ENCODE data around the gene FRMD4B. TPM values are rescaled to one million over a fixed set of nuclear protein-coding genes. Genes with fewer than 3 reads are reported as not detected.
A peak's percentile ranks its signal among the peaks of the same experiment; 100 is the strongest.

The FRMD4B gene
- total RNA-seq, 1 experiment from 2014 or later: 4.2 TPM

GRCh38 chr3:69405067-69405466 is 19.2 kb upstream of the FRMD4B start:
- no peak for DNase-seq (ENCODE audit: low spot score)

DNA sequence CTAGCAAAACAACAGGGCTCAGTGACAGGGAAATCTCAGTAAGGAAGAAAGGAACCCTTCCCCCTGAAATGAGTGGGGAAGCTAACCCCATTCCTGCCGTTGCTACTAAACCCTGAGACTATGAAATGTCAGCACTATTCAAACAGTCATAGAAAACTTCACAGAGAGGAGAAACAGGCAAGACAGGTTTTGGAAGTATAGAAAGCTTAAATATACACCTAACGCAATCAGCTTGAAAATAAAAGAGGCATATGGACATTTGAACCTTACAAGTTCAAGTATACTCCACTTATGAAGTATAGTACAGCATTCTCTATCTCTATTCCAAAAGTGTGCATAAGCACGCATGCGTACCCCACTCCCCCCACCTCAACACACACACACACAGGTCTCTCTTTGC is 17.6 kb upstream of the FRMD4B start:
- no peak for DNase-seq (ENCODE audit: low spot score)

GRCh38 chr3:69400683-69401082 is 14.8 kb upstream of the FRMD4B start:
- DNase-seq (ENCODE audit: low spot score): no peak

DNA sequence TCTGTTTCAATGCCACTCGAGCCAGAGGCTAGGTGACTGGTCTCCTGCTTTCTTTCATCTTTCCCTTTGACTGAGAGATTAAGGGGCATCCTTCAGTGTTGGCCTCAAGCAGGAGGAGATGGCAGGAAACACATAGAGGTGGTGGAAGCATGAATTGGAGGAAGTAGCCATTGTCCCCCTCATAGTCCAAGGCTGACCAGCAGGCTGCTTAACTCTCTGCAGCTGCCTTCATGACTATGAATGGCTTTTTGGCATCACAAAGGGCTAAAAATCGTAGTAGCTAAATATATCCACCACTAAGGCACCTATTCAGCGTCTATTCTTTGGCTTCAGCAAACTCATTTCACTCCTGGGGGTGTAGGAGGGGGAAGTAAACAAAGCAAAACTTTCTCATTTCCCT is 7.0 kb upstream of the FRMD4B start:
- DNase-seq (ENCODE audit: low spot score): no peak

- DNase-seq (ENCODE audit: low spot score): no peak
Measured at GRCh38 chr3:69392415-69392814, 6.5 kb upstream of the FRMD4B start.

DNA sequence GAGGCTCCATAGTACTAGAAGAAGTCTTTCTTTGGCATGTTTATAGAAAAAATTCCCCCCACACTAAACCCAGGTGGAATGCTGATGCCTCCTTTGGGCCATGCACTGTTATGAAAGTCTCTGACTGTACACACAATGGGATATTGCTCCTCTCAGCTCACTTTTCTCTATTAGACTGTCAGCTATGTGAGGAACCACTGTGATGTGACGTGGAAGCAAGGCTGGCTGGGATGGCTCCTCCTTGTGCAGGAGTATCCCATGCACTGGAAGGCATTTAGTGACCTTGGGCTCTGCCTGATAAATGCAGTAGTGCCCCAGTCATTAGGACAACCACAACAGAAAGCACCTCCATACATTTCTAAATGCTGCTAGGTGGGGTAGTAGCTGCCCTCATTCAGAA is 5.7 kb upstream of the FRMD4B start:
- no peak for DNase-seq (ENCODE audit: low spot score)

GRCh38 chr3:69390771-69391170 is 4.9 kb upstream of the FRMD4B start:
- no peak for DNase-seq (ENCODE audit: low spot score)

DNA sequence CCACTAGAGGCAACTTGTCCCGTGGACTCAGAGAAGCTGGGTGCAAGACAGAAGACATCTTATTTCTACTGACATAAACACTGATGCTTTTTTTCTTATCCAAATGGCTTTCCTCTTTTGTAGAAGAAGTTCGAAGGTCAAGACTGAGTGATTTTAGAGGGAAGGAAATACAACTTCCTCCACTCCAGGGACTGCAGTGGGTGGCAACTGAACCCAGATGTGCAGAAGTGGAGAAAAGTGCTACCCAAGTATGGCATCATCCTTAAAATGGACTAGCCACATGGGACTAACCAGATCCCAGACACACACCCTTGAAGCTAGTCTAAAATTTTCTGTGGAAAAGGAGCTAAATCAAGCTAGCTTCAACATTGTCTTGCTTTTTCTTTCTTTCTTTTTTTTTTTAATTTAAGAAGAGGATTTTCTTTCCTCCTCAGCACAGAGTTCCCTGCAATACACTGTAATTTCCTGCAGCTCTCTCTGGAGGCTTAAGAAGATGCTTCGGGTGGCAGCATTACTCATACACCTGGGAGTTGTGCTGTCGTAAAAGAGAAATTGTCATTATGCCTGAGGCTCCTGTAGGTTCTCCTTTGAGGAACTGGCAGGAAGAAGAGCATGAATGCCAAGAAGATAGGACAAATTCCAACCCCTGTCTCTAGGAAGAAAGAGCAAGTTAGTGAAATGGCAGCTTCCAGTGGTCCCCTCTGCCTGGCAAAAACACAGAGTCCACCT is 3.8 kb upstream of the FRMD4B start:
- DNase-seq (ENCODE audit: low spot score): no peak

DNA sequence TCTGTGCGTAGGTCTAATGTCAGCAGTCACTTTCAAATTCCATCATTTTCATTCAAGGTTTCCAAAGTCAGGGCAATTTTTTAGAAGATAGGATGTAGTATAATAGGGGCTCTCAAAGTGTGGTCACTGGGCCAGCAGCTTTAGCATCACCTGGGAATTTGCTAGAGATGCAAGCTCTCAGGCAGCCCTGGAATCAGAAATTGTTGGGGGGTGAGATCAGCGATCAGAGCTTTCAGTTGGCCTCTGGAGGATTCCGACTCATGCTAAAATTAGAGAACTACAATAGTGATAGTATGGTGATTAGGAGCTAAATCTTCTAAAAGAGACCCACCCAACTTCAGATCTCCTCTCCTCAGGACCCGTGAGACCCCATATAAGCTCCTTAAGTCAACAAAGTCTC is 2.4 kb upstream of the FRMD4B start:
- DNase-seq (ENCODE audit: low spot score): no peak

- no peak for DNase-seq (ENCODE audit: low spot score)
Measured at GRCh38 chr3:69386556-69387385, 883 bp upstream of the FRMD4B start.

DNA sequence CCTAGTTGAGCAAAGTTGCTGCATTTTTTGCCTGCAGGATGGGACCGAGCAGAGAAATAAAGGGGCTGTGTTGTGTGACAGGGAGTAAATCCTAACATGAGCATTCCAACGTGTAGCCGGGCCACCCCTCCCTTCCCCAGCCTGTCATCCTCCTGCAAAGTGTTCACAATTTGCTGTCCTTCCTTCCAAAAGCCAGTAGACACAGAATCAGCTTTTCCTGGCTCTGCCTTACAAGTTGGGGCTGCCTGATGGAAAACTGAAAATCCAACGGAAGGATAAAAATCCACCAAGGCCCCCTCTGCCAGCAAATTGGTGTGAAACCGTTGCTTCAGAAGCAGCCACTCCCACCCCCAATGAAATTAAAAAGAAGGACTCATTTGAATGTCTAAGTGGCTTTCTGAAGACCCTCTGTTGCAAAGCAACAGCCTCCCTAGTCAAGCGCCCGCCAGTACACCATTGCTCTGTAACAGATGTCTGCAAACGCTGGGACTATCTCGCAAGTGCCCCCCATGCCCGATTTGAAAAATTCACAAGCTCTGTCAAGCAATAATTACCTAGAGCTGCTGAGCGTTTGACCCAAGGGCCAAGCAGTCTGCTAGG is 665 bp downstream of the FRMD4B start:
- DNase-seq (ENCODE audit: low spot score): no peak

DNA sequence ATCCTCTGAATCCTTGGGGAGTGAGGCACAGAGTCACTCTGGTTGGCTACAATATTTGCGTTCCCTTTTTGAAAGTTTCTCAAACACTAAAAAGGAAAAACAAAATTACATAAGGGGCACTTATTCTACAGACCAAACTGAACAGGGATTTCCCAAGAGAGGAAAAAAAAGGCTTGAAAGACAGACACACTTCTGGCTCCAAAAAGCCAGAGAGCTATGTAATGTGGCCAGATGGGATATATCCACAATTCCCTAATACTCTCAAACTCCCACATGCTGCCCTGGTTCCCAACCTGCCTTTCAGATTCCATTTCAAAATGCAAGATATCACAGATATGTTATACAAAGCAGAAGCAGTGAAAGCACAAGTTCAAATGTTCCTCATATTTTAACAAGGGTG is 1.6 kb downstream of the FRMD4B start:
- DNase-seq (ENCODE audit: low spot score): no peak

DNA sequence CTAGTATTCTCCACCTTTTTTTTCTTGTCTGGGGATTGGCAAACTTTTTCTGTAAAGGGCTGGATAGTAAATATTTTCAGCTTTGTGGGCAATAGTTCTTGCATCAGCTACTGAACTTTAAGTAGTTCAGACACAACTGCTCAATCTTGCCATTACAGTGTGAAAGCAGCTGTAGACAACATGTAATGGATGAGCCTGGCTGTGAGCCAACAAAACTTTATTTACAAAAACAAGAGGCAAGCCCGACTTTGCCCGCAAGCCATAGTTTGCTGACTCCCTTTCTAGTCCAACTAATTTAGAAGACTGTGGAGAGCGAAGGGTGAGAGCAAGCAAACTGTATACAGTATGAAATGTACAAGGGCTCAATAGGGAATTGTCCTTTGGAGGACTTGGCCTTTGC is 6.2 kb downstream of the FRMD4B start:
- DNase-seq (ENCODE audit: low spot score): no peak

GRCh38 chr3:69378112-69378802 is 7.6 kb downstream of the FRMD4B start:
- no peak for DNase-seq (ENCODE audit: low spot score)

- no peak for DNase-seq (ENCODE audit: low spot score)
Measured at GRCh38 chr3:69377262-69377661, 8.6 kb downstream of the FRMD4B start.

DNA sequence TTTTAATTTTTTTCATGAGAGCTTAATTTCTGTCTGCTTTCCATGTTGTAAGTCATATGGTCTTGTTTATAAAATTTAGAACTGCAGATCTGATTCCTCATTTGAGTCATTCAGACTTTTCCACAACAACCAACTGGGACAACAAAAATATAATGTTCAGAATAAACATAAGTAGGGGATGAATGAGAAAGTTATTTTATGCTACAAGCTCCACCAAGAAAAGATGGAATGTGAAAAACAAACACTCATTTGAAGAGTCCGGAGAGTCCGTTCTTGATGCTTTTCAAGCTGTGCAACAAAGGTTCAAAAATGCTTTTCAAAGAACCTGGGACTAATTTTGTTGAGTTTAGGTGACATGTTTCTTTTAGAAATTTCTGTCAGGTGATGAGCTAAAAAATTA is 9.2 kb downstream of the FRMD4B start:
- no peak for DNase-seq (ENCODE audit: low spot score)

- no peak for DNase-seq (ENCODE audit: low spot score)
Measured at GRCh38 chr3:69371816-69372215, 14.1 kb downstream of the FRMD4B start.

GRCh38 chr3:69370901-69371301 is 15.0 kb downstream of the FRMD4B start:
- peak; percentile 5 for DNase-seq (ENCODE audit: low spot score)

DNA sequence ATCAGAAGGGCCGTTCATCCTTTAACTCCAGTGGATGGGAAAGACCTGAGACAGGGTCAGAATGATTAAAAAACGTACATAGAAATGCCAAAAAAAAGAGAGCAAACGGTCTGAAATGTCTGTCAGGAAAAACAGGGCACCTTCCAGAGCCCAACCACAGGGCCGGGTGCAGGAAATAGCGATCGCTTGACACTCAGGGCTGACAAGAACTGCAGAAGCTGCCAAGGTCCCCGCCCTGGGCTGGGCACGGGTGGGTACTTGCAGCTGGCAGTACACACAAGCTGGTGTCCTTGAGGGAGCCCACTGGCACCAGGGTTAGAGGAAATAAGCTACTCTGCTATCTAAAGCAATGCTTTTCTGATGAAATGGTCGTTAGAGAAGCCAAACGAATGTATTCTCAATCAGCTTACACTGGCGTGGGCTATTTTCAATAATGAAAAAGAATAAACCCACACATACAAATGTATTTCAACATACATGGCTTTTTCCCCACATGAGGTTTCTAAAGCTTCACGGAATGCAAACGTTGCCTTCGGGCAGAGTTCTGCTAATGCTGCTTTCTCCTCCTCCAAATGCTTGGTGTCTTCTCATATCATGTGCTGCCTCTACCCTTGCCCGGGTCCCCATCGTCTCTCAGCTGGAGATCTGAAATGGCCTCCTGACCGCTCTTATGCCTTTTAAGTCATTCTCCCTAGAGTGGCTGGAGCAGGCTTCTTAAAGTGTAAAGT is 15.6 kb downstream of the FRMD4B start:
- no peak for DNase-seq (ENCODE audit: low spot score)

GRCh38 chr3:69368129-69368741 is 17.7 kb downstream of the FRMD4B start:
- no peak for DNase-seq (ENCODE audit: low spot score)

DNA sequence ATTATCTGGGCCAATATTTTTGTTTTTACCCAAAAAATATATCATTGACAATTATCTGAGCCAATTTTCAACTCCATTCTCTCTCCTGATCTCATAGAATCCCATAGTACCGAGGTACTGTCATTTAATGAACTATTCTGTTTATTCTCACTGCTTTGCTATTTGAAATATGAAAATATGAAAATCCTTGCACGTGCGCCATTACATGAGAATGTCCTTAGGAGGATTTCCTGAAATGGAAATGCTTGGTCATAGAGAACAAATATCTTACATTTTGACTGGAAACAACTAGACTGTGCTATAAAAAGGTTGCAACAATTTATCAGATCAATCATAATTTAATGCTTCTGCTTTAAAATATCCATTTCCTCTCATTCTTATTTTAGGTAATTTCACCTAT is 18.3 kb downstream of the FRMD4B start:
- DNase-seq (ENCODE audit: low spot score): no peak

All from H4 (cell line).